ENCODE measurements around the gene JAK1.
"Not testable (repeated sequence)": the region's sequence is repeated elsewhere in the genome, so short reads cannot be mapped to it uniquely, and the experiment has no call there.

Gene JAK1

DNA sequence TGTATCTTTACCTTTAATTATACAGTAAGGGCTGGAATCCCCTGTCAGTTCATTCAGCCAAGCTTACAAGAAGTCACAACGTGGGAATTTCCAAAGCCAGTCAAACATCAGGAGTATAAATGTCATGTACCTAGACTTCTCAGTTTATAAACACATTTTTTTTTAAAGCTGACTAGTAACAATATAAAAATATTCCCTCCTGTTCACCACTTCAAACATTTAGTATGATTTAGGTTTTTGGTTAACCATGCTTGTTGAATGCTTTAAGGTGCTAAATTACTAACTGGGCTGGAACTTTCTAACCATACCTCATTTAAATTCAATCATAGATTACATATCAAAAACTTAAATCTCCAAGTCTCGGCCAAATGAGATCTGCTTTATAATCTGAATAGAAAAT lies 44.0 kb downstream of the JAK1 start:
- no peak for DNase-seq (ENCODE audit: low read depth in 2 of 3, low spot score in 1 of 3)

DNA sequence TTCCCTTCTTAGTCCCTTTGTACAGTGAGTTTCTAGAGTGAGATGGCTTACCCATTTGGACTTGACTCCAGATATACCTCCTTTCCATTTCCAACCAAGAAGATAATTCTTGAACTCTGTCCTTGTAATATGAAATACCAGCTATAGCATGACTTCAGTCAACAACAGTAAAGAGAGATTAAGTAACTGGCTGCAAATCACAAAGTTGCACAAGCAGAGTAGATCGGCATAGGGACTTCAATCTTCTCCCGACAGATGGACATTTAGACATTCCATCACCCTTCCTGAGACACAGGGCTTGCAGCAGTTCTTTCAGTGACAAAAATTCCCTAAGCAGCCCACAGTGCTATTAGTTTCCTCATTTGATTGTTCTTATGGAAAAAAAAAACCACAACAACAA lies 44.6 kb downstream of the JAK1 start:
- no peak for DNase-seq (ENCODE audit: low read depth in 2 of 3, low spot score in 1 of 3)

- DNase-seq (ENCODE audit: low read depth in 2 of 3, low spot score in 1 of 3): no peak
Measured at GRCh38 chr1:64920941-64921589, 45.3 kb downstream of the JAK1 start.

DNA sequence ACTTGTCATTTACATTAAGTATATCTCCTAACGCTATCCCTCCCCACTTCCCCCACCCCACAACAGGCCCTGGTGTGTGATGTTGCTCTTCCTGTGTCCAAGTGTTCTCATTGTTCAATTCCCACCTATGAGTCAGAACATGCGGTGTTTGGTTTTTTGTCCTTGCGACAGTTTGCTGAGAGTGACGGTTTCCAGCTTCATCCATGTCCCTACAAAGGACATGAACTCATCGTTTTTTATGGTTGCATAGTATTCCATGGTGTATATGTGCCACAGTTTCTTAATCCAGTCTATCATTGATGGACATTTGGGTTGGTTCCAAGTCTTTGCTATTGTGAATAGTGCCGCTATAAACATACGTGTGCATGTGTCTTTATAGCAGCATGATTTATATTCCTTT lies 47.2 kb downstream of the JAK1 start:
- not testable (repeated sequence) for DNase-seq (ENCODE audit: low read depth in 2 of 3, low spot score in 1 of 3)

GRCh38 chr1:64917907-64918306 lies 48.4 kb downstream of the JAK1 start:
- no peak for DNase-seq (ENCODE audit: low read depth in 2 of 3, low spot score in 1 of 3)

- no peak for DNase-seq (ENCODE audit: low read depth in 2 of 3, low spot score in 1 of 3)
Measured at GRCh38 chr1:64917328-64917861, 49.0 kb downstream of the JAK1 start.

GRCh38 chr1:64915381-64916274 lies 50.7 kb downstream of the JAK1 start:
- DNase-seq (ENCODE audit: low read depth in 2 of 3, low spot score in 1 of 3): no peak

GRCh38 chr1:64913361-64914015 lies 52.9 kb downstream of the JAK1 start:
- no peak for DNase-seq (ENCODE audit: low read depth in 2 of 3, low spot score in 1 of 3)

- no peak for DNase-seq (ENCODE audit: low read depth in 2 of 3, low spot score in 1 of 3)
Measured at GRCh38 chr1:64912191-64912590, 54.2 kb downstream of the JAK1 start.

DNA sequence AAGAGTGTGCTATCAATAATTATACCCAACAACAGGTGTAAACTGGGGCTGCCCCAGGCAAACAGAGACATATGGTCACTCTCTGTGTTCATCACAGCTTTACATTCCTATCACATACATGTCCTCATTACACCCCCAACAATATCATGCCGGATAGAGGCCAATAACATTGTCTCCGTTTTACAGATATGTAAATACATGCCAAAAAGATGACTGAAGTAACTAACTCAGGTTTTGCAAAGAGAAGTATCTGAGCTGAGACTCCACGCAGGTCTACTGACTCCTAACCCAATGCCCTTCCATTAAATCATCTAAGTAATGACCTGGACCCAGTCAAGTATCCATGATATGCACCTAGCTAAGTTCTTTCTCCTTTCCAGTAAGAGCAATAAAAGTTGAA lies 55.0 kb downstream of the JAK1 start:
- DNase-seq (ENCODE audit: low read depth in 2 of 3, low spot score in 1 of 3): no peak

DNA sequence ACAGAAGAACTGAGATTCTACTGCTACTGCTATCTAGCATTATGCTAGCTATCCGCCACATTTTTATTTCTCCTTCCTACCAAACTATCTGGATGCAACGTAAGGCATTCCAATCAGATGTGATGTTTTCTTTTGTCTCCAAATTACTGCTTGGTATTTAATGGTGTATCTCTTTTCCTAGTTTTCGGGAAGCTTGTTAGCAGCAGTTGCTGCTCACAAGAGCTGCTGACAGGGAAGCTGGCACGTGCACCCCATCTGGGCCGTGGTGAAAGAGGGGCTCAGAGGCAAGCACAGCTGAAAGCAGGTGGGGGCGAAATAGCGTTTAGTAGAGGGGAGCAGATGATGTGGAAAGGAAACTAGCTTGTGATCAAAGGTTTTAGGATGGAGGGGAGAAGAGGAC lies 57.3 kb downstream of the JAK1 start:
- no peak for DNase-seq (ENCODE audit: low read depth in 2 of 3, low spot score in 1 of 3)

- DNase-seq (ENCODE audit: low read depth in 2 of 3, low spot score in 1 of 3): no peak
Measured at GRCh38 chr1:64908575-64908974, 57.8 kb downstream of the JAK1 start.

DNA sequence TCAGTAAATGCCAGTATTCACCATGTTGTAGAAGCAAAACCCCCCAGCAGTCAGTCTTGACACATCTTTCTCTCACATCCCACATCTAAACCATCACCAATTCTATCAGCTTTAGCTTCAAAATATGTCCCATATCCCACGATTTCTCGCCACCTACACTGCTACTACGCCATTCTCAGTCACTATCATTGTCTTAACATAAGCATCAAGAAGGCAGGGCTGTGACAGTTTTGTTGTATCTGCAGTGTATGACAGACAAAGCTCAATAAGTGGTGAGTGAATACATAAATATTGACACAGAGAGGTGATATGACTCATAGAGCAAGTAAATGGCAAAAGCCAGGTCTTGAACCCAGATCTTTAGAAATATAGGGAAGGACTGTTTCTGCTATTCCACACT lies 59.9 kb downstream of the JAK1 start:
- DNase-seq (ENCODE audit: low read depth in 2 of 3, low spot score in 1 of 3): peak; percentile 12 to 27 (median 26)

DNA sequence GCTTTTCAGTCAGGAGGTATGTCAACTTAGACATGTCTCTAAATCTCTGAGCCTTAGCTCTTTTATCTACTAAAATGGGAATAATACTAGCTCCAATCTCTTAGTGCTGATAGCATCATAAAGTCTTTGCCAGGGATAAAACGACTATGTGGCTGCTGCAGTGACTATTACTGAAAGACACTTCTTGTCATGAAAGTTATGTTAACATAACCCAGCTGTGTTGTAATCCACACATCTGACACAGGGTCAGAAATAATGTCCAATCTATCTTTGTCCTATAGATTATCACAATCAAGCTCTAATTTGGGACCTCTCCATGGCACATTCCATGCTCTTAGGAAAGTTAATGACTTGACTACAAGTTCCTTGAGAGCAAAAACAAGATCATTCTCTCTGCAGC lies 62.8 kb downstream of the JAK1 start:
- no peak for DNase-seq (ENCODE audit: low read depth in 2 of 3, low spot score in 1 of 3)

DNA sequence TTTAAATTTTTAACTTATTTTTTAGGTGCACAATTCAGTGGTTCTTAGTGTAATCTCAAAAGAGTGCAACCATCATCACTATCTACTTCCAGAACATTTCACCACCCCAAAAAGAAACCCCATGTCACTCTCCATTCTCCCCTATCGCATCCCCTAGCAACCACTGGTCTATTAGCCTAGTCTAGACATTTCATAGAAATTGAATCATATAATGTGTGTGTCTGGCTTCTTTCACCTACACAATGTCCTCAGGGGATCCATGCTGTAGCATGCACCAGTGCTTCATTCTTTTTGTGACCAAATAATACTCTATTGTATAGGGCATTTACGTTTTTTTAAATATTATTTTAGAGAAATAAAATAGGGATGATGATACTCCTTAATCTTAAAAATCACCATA lies 64.7 kb downstream of the JAK1 start:
- no peak for DNase-seq (ENCODE audit: low read depth in 2 of 3, low spot score in 1 of 3)

- DNase-seq (ENCODE audit: low read depth in 2 of 3, low spot score in 1 of 3): no peak
Measured at GRCh38 chr1:64900916-64901315, 65.4 kb downstream of the JAK1 start.

DNA sequence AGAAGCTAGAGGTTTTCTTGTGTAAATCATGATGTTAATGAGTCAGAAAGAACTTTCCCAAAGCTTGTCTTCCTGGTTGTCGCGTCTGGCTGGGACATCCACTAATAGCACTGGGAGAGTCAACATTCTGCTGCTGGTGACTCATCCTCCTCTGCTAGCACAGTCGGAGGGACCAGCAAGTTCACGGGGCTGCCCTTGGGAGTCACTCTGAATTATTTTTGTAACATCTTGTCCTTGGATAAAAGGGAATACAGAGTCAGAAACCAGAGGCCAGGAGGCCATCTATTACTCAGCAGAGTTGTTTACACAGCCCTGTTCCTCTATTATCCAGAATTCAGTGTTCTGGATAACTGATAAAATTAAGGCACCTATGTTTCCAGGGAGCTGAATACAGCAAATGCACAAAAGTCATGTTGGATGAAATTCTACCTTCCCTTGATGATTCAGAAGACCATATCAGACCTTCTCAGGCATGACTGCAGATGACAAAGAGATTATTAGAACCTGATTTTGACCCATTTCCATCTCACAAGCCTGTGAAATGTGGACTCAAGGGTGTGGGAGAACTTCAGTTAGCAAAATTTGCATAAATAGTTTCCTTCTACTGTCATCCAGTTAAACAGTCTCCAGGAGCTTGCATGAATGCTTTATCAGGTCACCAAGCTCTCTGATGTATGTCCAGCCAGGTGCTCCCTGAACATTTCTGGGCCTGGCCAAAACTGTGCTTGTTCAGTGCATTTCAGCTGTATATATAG lies 68.1 kb downstream of the JAK1 start:
- peak in 2 of 3 donors; percentile 16 to 39 for DNase-seq (ENCODE audit: low read depth in 2 of 3, low spot score in 1 of 3)

DNA sequence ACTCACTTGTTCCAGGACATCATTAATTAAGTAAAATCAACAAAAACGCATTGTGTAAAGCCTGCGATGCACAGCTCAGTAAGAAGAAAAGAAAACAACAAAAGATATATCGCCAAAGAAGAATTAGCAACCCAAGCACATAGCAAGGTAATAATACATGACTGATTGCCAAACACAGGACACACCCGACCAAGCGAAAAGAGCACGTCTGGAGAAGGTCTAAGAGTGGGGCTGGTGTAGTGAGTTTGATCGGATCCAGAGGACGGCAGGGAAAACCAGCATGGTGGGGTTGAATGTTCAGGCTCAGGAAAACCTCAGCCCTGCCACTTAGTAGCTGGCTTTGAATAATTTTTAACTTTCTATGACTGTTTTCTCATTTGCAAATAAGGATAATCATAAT lies 69.8 kb downstream of the JAK1 start:
- no peak for DNase-seq (ENCODE audit: low read depth in 2 of 3, low spot score in 1 of 3)

- no peak for DNase-seq (ENCODE audit: low read depth in 2 of 3, low spot score in 1 of 3)
Measured at GRCh38 chr1:64895500-64895899, 70.8 kb downstream of the JAK1 start.

- no peak for DNase-seq (ENCODE audit: low read depth in 2 of 3, low spot score in 1 of 3)
Measured at GRCh38 chr1:64894438-64895196, 71.7 kb downstream of the JAK1 start.
